Right lobe of liver (tissue), 4 donors: ENCODE data around the gene FAM219A.

ENCODE experiments used
- POLR2A ChIP-seq: fragments of 450-650 bp; IDR thresholded peaks from one replicate; pipeline ENCODE4 v1.6.1; 2017; ENCODE audit warnings: antibody characterized with exemption, mild to moderate bottlenecking
- TF ChIP-seq, protein P1 (sequence below), 4 donors: fragments of 200-600 bp in 3 of 4; fragments of 450-650 bp in 1 of 4; IDR thresholded peaks; one replicate each; pipeline versions ENCODE4 v1.5.1 to v1.8.0; 2016 to 2022; ENCODE audit warnings: antibody characterized with exemption in 4 of 4, mild to moderate bottlenecking in 2 of 4
- donor health status: DM: no; HTN: no; CAD: no.
- donor health status: DM: no; HTN: no; CAD: no.
- donor health status: DM: no; HTN: yes; CAD: no.

DNA sequence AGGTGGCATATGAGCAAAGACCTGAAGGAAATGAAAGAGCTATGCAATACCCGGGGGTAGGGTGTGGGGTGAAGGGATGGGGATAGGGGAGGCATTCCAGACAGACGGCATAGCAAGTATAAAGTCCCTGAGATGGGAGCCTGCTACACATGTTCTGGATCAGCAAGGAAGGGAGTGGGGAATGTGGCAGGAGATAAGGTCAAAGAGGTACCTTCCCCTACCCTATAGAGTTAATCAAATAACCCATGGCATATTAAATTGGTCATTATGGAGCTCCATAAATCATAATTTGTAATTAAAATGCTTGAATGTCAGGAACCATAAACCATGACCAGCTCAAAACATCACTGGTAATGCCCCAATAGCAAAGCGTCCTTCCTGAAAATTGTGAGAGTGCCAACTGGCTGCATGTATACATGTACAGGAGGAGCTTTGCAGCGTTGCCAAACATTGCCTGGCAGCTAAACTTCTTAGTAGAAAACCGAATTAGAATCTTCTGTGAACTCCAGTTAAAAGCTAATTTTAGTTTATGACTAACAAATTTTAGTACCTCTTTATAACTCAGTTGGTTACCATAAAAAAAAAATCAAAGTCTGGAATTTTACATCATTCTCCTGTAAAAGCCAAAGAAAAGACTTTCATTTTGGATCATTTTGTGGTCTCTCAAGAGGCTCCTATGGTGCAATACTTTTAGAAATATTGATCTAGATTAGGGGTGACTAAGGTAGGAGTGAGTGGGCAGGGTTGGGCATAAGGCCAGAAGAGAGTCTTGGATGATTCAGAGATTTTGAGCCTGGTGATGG is 4.9 kb upstream of the FAM219A start:
- TF ChIP-seq, protein P1, sequence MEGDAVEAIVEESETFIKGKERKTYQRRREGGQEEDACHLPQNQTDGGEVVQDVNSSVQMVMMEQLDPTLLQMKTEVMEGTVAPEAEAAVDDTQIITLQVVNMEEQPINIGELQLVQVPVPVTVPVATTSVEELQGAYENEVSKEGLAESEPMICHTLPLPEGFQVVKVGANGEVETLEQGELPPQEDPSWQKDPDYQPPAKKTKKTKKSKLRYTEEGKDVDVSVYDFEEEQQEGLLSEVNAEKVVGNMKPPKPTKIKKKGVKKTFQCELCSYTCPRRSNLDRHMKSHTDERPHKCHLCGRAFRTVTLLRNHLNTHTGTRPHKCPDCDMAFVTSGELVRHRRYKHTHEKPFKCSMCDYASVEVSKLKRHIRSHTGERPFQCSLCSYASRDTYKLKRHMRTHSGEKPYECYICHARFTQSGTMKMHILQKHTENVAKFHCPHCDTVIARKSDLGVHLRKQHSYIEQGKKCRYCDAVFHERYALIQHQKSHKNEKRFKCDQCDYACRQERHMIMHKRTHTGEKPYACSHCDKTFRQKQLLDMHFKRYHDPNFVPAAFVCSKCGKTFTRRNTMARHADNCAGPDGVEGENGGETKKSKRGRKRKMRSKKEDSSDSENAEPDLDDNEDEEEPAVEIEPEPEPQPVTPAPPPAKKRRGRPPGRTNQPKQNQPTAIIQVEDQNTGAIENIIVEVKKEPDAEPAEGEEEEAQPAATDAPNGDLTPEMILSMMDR (IDR thresholded peaks at IDR 0.05) = no peak
- TF ChIP-seq POLR2A = no peak
